Fibroblast of mammary gland (primary cell): ENCODE data around the gene POU2AF1.

ENCODE experiments used
- DNase-seq: peaks from one replicate; pipeline ENCODE4 v3.0.0-alpha.2; 2010; ENCODE audit warnings: low read depth
- H3K4me3 ChIP-seq: 2 replicates; pipeline ENCODE4 v1.5.1; 2011; ENCODE audit warnings: low read depth, mild to moderate bottlenecking, low read length, moderate library complexity; ENCODE audit not compliant: control insufficient read depth
- TF ChIP-seq, protein P1 (sequence below): conservative IDR thresholded peaks from 2 replicates; pipeline ENCODE4 v1.5.1; 2011; ENCODE audit warnings: low read depth, low read length, inconsistent platforms; ENCODE audit not compliant: control insufficient read depth, insufficient read depth

The POU2AF1 gene

DNA sequence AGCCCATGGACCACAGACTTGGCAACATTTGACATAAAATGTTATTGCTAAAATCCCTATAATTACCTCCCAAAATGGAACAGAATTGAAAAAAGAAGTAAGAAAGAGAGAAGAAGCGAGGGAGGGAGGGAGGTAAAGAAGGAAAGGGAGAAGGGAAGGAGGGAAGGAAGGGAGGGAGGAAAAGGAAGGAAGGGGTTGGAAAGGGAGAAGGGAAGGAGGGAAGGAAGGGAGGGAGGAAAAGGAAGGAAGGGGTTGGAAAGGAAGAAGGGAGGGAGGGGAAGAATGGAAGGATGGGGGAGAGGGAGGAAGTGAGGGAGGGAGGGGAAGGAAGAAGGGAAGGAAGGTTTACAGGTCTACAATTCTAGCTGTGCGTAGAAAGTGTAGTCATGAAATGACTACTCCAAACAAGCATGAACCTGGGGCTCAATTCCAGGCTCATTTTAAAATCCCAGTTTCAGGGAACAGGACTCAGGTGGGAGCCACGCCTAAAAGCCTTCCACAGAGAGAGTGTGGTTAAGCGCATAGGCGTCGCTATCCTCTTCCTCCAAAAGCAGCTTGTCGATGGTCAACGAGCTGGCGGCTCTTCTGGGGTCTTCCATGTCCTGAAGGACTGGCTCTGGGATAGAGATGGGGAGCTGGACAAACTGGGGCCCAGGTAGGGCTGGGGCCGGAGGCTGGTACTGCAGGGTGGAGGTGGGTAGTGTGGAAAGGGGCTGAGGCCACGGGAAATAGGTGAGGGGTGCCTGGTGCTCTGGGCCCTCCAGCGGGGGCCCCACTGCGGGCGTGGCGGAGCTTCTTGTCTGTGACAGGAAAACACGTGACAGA lies 25.1 kb downstream of the POU2AF1 start:
- no peak for DNase-seq
- H3K4me3 ChIP-seq = no peak overlapping the region
- TF ChIP-seq, protein P1, sequence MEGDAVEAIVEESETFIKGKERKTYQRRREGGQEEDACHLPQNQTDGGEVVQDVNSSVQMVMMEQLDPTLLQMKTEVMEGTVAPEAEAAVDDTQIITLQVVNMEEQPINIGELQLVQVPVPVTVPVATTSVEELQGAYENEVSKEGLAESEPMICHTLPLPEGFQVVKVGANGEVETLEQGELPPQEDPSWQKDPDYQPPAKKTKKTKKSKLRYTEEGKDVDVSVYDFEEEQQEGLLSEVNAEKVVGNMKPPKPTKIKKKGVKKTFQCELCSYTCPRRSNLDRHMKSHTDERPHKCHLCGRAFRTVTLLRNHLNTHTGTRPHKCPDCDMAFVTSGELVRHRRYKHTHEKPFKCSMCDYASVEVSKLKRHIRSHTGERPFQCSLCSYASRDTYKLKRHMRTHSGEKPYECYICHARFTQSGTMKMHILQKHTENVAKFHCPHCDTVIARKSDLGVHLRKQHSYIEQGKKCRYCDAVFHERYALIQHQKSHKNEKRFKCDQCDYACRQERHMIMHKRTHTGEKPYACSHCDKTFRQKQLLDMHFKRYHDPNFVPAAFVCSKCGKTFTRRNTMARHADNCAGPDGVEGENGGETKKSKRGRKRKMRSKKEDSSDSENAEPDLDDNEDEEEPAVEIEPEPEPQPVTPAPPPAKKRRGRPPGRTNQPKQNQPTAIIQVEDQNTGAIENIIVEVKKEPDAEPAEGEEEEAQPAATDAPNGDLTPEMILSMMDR = no peak

DNA sequence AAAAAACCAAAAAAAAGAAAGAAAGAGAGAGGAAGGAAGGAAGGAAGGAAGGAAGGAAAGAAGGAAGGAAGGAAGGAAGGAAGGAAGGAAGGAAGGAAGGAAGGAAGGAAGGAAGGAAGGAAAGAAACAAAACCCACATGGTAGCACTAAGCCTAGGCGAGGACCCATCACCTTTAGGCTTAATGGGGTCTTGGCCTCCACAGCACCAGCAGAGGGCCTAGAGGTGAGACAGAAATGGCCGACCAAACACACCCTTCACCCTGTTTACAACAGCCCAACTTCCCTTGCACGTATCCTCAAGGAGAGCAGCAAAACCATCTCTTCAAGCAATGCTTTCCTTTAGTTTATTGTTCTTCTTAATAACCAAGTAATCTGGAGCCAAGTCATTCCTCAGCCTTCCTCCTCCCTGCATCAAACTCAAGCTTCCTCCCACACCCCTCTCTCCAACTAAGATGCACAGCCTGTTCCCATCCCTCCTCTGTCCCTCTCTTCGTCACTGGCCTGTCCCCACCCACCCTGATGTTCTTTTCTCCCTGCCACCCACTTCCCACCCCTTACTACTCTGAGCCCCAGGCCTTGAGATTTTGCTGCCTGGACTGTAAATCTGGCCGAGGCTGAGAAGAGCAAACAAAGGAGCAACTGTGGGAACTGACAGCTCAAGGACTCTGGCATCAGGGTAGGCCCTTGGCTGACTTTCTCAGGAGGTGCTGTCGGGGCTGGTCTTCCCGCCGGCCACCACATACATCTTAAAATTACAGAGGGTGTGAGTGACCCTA lies 26.0 kb downstream of the POU2AF1 start:
- no peak overlapping the region for H3K4me3 ChIP-seq
- no peak for DNase-seq
- TF ChIP-seq, protein P1 = no peak

DNA sequence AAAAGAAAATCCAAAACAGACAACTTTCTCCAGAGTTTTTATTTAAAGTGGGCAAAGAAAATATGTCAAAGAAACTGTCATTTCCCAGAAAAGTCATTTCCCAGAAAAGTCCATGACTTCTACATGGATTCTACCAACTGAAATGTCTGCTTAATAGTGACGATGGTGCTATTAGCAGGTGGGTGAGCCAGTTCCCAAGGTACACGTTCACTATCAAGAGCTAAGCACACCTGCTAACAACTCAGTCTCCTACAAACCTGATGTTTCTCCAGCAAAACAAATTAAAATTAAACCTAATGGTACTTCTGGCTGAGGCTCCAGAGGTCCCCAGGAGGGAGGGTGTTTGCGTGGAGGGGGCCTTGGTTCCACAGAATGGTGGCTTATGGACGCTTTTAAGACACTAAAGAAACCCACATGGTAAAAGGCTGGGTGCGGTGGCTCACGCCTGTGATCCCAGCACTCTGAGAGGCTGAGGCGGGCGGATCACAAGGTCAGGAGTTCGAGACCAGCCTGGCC lies 26.8 kb downstream of the POU2AF1 start:
- TF ChIP-seq, protein P1 = no peak

DNA sequence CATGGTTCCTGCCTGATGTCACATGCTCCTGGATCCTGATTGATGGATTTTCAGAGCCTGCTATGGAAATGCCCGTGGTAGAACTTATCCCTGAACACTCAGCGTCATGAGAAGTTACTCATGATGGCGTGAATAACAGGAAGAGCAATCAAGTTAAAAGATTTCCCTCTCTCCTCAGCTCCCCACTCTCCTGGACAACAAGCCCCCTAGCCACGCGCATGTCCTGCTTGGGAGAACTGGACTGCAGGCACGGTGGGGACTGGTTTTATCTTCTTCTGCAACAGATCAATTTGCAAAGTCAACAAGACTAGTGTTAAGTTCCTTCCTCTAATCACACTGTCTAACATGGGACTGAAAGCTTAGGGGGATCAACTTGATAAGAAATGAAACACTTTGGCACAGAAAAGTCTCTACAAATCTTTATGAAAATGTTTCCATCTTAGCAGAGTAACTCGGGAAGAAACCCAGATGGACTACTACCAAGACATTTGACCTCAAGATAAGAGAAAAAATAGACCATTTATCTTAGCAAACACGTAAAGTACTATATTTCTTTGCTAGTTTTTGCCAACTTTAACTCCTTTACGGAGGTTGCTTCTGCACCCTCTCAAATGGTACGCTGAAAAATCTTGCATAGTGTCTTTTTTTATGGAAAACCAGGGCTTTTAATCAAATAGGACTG lies 27.6 kb downstream of the POU2AF1 start:
- no peak overlapping the region for H3K4me3 ChIP-seq
- no peak for DNase-seq
- TF ChIP-seq, protein P1 = no peak

More for the DNA sequence above, 26.8 kb downstream of the POU2AF1 start:
- no peak for DNase-seq
- H3K4me3 ChIP-seq = no peak overlapping the region

DNA sequence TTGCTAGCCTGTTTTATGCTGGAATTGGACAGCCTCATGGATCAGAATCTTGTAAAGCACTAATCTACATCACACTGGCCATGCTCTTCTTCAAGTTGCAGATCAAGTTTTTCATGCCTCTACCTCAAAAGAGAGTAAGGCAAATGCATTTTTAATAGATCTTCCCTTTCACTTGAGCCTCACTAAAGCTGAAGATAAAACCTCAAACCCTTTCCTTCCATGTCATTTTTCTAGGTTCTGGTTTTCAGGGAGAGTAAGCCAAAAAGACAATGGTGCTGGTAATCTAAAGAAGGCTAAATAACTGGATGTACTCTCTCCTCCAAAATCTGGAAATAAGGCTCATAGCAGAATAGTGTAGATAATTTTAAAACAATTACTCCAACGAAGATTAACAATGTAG lies 28.3 kb downstream of the POU2AF1 start:
- no peak for DNase-seq
- no peak overlapping the region for H3K4me3 ChIP-seq
- TF ChIP-seq, protein P1 = no peak

DNA sequence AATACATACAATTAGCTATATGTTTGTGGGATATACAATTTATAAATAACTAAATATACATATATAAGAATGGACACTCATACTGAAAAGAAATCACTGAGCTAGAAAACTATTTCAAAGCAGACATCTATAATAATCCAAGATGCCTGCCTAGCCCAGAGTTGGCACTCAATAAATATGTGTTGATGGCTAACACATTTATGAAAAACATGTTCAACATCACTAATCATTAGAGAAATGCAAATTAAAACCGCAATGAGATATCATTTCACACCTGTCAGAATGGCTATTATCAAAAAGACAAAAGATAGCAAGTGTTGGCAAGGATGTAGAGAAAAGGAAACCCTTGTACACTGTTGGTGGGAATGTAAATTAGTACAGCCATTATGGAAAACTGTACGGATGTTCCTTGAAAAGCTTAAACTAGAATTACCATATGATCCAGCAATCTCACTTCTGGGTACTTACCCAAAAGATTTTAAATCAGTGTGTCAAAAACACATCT lies 29.8 kb downstream of the POU2AF1 start:
- DNase-seq = no peak
- H3K4me3 ChIP-seq = no peak overlapping the region
- TF ChIP-seq, protein P1 = no peak
